ENCODE measurements around the gene PLTP. TPM values are rescaled to one million over a fixed set of nuclear protein-coding genes. Genes with fewer than 3 reads are reported as not detected.

Gene PLTP
- total and polyA plus RNA-seq, 2 of the 13 experiments (the other 11 are each of a cell fraction or from before 2014, with no cell fraction given): 16.9 to 28.6 TPM

GRCh38 chr20:45918182-45918737 is 6.3 kb upstream of the PLTP start:
- Histone ChIP-seq H3K27ac (ENCODE audit: extremely low read length, insufficient read depth, low read length) (peak overlapping the region; percentile 7), H3K79me2 (ENCODE audit: insufficient read depth, low read length) (no peaks in the 10 kb centered on the region), H3K4me2 (ENCODE audit: low read depth, low read length) (peak overlapping the region; percentile 48), H3K9ac (ENCODE audit: insufficient read depth, low read depth, low read length) (peak overlapping the region; percentile 2; the same call in 1 of the 2 replicates), H2AFZ (ENCODE audit: low read length) (peak overlapping the region; percentile 17), H3K4me1 (ENCODE audit: insufficient read depth, low read length) (peaks cover 74% of the 10 kb centered on the region), H3K27me3 (ENCODE audit: control insufficient read depth in 1 of 2, insufficient read depth in 2 of 2, low read length in 2 of 2) (peaks cover 0 to 8% of the 10 kb centered on the region in 2 experiments; a peak in 2 of 5 replicates), H3K9me3 (ENCODE audit: low read length) (no peaks in the 10 kb centered on the region), H4K20me1 (ENCODE audit: insufficient read depth, low read length) (no peaks in the 10 kb centered on the region), H3K4me3 (replicated peaks in 1 of 3; ENCODE audit: insufficient read depth in 1 of 3, low read depth in 2 of 3, low read length in 3 of 3) (peak overlapping the region in 1 of 3 experiments; percentile 9; a peak in 2 of 6 replicates), H3K36me3 (replicated peaks in 1 of 2; ENCODE audit: control insufficient read depth in 1 of 2, insufficient read depth in 2 of 2, low read length in 2 of 2) (no peaks in the 10 kb centered on the region)
- ChIA-PET POLR2A (interaction anchor here (1.3 to 5.0 kb wide), 10 partner anchors 9 to 84 kb away, joined by 4 to 78 read pairs (median 8); partner anchors contain the start of genes ACOT8, CTSA, NEURL2 and PCIF1), CTCF (ENCODE audit: low intra/inter-chr PET ratio, low total read pairs) (no interaction called here)
- WGBS (ENCODE audit: low lambda C conversion rate): 2% methylated on average over 5 of the region's 5 CpGs
- no peak for DNase-seq (ENCODE audit: low spot score)
- intact Hi-C loops (cut with micrococcal nuclease; ENCODE audit: unreplicated experiment) (no loop called here), in situ Hi-C loops (cut with HindIII; ENCODE audit: extremely low pct_ligation_motif_present, low pct_unique_long_range_greater_than_20kb) (no loop called here)
- no peak for FAIRE-seq
- BruUV-seq (replicated peaks): no TSS peak
- peak; percentile 15 for ATAC-seq
- TF ChIP-seq, protein P1, sequence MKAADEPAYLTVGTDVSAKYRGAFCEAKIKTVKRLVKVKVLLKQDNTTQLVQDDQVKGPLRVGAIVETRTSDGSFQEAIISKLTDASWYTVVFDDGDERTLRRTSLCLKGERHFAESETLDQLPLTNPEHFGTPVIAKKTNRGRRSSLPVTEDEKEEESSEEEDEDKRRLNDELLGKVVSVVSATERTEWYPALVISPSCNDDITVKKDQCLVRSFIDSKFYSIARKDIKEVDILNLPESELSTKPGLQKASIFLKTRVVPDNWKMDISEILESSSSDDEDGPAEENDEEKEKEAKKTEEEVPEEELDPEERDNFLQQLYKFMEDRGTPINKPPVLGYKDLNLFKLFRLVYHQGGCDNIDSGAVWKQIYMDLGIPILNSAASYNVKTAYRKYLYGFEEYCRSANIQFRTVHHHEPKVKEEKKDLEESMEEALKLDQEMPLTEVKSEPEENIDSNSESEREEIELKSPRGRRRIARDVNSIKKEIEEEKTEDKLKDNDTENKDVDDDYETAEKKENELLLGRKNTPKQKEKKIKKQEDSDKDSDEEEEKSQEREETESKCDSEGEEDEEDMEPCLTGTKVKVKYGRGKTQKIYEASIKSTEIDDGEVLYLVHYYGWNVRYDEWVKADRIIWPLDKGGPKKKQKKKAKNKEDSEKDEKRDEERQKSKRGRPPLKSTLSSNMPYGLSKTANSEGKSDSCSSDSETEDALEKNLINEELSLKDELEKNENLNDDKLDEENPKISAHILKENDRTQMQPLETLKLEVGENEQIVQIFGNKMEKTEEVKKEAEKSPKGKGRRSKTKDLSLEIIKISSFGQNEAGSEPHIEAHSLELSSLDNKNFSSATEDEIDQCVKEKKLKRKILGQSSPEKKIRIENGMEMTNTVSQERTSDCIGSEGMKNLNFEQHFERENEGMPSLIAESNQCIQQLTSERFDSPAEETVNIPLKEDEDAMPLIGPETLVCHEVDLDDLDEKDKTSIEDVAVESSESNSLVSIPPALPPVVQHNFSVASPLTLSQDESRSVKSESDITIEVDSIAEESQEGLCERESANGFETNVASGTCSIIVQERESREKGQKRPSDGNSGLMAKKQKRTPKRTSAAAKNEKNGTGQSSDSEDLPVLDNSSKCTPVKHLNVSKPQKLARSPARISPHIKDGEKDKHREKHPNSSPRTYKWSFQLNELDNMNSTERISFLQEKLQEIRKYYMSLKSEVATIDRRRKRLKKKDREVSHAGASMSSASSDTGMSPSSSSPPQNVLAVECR (CRISPR knock-in tag; IDR thresholded peaks at IDR 0.05; ENCODE audit: borderline replicate concordance): peak; percentile 41; the same call in 1 of the 2 replicates
- TF ChIP-seq ZNF446 (CRISPR knock-in tag; IDR thresholded peaks at IDR 0.05): no peak
- no peak for TF ChIP-seq ZNF207 (IDR thresholded peaks at IDR 0.05; ENCODE audit: borderline replicate concordance)
- no peak for TF ChIP-seq NCOA5 (CRISPR knock-in tag; IDR thresholded peaks at IDR 0.05)
- no peak for TF ChIP-seq HDAC2 (CRISPR knock-in tag; IDR thresholded peaks at IDR 0.05)
- 0 out of 2 replicates have a peak, but pooled peaks have one; percentile 10 for TF ChIP-seq ELF3 (CRISPR knock-in tag; IDR thresholded peaks at IDR 0.05)
- no peak for TF ChIP-seq AHR (CRISPR knock-in tag; IDR thresholded peaks at IDR 0.05)
- TF ChIP-seq TFE3 (CRISPR knock-in tag; IDR thresholded peaks at IDR 0.05): no peak
- no peak for TF ChIP-seq LCORL (IDR thresholded peaks at IDR 0.05)
- TF ChIP-seq LCORL (CRISPR knock-in tag; IDR thresholded peaks at IDR 0.05): peak; percentile 78; the same call in 1 of the 2 replicates
- 0 out of 2 replicates have a peak, but pooled peaks have one; percentile 19 for TF ChIP-seq ESRRA (CRISPR knock-in tag; IDR thresholded peaks at IDR 0.05; ENCODE audit: low read depth)
- TF ChIP-seq ZBTB43 (CRISPR knock-in tag; conservative IDR thresholded peaks at IDR 0.05): 0 out of 2 replicates have a peak, but pooled peaks have one; percentile 22
- TF ChIP-seq ZNF230 (CRISPR knock-in tag; IDR thresholded peaks at IDR 0.05): no peak

All from HepG2 (cell line).